ENCODE measurements around the gene CHSY3. TPM values are rescaled to one million over a fixed set of nuclear protein-coding genes. Genes with fewer than 3 reads are reported as not detected.
"Not testable (repeated sequence)": the region's sequence is repeated elsewhere in the genome, so short reads cannot be mapped to it uniquely, and the experiment has no call there.

Gene CHSY3
- polyA plus RNA-seq, 1 donor = 5.0 TPM

DNA sequence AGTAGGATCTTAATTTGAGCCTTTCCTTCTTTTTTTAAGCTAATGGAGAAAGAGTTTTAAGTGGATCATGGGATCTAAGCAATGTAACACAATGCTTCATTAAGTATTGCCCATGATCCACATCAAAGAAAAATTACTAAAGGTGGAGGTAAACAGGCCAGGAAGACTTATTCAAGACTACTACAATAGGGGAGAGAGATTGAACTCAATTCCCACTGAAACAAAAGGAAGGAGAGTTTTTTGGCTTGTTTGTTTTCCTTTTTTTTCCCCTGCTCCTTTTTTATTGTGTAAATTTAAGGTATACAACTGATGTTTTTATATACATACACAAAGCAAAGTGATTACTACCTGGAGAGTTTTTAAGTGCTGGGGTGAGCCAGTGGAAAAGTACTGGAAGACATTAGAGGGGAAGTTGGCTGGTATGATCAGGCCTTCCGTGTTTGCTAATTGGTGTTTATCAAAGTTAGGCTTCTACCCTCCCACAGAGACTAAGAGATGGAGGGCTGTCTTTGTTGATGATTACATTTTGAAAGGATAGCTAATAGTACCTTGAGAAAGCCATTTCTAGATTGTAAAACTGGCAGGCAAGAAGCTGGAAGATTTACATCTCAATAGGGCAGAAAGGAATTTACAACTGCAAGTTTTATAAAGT is 262.7 kb downstream of the CHSY3 start:
- DNase-seq = no peak

DNA sequence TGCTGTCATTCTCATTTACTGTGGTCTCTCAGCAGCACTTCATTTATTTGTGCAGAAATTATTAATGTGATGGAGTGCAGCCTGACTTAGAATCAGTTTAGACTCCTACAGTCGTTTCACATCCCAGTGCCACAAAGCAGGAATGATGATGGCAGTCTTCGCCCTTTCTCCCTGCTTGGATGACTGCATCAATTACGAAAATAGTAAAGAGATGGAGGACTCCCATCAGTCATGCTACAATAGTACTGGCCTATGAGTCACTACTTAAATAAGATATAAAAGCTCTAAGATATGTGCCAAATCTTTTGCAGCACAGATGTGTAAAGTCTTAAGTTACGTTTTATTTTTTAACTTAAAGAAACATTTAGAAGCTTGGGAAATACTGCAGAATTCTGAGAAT is 263.9 kb downstream of the CHSY3 start:
- DNase-seq = no peak

DNA sequence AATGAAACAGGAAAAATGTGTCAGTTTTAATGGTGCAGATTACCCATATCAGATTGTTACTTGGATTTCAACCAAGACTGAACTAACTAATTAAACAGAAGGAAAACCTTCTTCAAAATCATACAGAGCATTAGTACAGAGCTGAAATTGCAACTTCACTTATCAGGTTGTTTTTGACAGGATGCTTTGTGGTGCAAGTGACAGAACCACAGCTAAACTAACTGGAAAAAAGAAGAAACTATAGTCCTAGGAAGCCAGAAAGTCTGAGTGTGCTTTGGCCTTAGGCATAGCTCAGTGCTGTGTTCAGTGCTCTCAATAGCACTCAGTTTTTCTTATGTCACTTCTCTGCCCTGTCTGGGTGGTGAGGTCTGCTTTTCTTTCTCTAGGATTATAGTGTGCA is 267.4 kb downstream of the CHSY3 start:
- no peak for DNase-seq

DNA sequence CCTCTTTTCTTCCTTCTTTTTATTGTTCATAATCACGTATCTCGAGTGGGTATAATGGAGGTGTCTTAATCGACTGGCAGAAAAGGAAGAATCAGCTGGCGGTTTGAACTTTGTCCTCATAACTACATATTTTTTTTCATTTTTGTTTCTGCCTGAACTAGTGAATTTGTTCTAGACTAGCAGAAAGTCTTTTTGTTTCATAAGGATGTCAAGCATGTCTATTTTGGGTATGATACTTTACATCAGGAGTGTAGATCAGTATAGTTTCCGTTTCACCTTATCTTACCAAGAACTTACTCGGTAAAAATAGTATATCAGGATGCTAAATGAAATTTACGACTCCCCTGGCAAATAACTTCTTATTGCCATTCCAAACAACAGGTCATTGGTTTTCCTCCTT is 278.9 kb downstream of the CHSY3 start:
- DNase-seq = no peak

DNA sequence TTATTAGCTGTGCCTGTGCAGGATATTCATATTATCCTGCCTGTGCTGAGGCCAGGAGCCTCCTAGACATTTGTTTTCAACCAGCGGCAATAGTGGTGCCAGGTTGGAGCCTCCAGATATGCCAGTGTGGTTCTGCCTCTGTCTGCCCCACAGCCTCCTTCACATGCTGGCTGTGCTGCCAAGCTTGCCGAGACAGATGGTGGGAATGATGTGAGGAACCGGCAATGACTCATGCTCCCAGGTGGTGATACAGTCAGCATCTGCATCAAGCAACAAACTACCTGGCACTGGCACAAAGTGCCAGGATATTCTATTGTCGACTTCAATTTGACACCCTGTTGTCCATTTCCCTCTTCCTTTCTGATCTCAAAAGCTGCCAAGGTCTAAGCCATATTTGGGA is 285.7 kb downstream of the CHSY3 start:
- no peak for DNase-seq

DNA sequence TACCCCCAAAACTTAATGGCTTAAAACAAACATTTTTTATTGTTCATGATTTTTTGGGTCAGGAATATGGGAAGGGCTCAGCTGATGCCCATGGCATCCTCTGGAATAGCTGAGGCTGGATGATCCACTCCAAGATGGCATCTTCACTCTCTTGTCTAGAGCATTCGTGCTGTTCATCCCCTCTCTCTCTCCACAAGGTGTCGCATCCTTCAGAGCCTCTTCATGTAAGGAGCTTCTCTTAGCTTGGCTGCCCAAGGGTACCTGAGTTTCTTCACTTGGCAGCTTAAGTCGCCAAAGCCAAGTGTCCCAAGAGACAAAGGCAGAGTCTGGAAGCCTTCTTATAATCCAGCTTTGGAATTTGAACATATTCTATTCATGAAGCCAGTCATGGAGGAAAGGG is 294.7 kb downstream of the CHSY3 start:
- no peak for DNase-seq

DNA sequence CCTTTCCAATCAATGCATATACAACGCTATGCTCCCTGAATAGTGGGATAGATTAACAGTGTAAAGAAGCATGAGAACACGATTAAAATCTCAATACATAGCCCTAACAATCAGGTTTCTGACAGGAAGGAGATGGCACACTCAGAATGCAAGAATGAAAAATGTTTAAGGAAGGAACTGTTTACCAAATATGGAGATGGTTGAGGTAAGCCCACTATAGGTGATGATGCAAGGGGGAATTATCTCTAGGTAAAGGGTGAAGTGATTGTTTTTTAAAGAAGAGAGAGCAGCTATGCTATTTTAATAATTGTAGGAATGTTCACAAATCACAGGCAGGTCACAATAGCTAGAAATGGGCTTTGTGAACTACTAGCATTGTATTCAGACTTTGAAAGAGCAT is 302.4 kb downstream of the CHSY3 start:
- no peak for DNase-seq

DNA sequence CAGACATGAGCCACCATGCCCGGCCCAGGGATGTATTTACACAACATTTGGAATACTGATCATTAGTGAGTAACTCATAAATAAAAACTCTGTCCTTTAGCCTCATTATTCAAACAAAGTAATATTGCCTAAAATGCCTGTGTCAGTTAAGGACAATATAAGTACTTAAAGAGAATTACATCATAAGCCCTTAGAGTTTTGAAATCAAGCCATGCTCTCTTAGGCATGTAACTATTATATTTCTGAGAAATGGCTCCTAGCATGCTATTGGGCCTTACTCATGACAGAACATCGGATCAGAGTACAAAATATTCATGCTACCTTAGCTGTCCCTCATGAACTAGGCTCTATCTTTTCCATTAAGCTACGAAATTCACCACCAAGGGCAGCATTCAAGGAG is 309.3 kb downstream of the CHSY3 start:
- DNase-seq = no peak

DNA sequence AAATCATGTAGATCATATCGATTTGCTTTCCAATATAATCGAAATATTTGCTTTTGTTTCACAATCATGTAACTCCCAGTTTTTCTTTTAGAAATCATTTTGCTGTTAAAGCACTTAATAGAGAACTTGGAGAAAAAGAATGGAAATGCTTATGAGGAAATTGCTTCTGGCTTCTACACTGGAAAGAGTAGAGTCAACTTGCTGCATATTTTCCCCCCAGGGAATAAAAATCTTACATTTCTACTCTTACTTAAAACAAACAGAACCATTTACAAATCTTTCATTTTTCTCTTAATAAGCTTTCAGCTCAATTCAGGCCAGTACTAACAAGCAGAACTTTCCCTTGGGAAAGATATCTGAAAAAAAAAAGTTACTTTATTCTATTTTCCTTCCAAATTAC is 312.0 kb downstream of the CHSY3 start:
- DNase-seq = no peak

DNA sequence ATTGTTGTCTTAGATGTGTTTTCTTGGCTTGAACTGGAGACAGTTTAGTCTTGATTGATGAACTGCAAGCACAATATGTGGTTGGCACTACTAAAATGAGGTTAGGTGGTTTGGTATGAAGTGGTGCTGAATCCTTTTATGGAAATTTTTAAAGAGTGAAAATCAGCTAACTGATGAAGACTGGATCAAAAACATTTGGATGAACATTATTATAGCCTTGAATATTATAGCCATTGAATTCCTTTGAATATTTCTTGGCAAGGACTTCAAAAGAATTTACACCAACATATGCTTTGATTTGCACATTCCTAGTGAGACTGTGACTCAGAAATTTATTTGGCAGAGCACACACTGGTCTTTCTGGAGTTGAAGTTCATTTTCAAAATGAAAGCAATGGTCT is 318.3 kb downstream of the CHSY3 start:
- no peak for DNase-seq

DNA sequence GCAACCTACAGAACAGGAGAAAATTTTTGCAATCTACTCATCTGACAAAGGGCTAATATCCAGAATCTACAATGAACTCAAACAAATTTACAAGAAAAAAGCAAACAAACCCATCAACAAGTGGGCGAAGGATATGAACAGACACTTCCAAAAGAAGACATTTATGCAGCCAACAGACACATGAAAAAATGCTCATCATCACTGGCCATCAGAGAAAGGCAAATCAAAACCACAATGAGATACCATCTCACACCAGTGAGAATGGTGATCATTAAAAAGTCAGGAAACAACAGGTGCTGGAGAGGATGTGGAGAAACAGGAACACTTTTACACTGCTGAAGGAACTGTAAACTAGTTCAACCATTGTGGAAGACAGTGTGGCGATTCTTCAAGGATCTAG is 322.3 kb downstream of the CHSY3 start:
- not testable (repeated sequence) for DNase-seq

DNA sequence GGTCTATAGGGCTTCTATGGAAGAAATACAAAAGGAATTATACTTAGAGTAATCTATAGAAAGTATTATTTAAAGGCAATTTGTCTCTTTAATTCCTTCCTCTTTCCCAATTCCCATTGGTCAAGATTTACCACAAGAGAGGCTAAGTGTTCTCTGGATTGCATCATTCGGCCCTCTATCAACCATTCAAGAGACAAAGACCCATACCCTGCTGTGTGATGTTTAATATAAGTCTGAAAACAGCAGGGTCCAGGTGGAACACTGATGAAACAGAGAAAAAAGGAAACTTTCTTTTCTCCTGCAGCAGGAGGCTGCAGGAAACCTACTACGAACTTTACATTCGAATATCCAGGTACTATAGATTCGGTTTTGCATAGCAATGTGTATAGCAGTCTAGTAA is 323.4 kb downstream of the CHSY3 start:
- DNase-seq = no peak

DNA sequence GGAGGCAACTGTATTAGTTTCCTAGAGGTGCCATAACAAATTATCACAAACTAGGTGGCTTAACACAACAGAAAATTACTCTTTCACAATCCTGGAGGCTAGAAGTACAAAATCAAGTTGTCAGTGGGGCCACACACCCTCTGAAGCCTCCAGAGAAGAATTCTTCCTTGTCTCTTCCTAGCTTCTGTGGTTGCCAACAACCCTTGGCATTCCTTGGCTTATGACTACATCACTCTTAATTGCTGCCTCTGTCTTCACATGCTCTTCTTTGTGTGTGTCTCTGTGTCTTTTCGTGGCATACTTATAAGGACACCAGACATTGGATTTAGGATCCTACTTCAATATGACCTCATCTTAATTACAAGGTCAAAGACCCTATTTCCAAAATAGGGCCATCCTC is 327.5 kb downstream of the CHSY3 start:
- no peak for DNase-seq

DNA sequence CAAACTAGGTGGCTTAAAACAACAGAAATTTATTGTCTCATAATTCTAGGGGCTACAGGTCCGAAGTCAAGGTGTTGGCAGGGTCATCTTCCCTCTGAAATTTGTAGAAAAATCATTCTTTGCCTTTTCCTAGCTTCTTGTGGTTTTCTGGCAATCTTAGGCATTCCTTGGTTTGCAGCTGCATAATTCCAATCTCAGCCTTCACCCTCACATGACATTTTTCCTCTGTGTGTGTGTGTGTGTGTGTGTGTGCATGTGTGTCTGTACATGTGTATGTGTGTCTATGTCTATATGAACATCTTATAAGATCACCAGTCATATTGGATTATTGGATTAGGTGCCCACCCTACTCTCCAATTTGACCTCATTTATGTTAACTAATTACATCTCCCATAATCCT is 330.6 kb downstream of the CHSY3 start:
- DNase-seq = no peak

Other genes starting within 250 kb of the CHSY3 start
- 0.08 TPM for gene MINAR2, start 156.4 kb upstream of the CHSY3 start, polyA plus RNA-seq (ENCODE audit: insufficient read length)

Measured in left kidney (tissue), 2 donors.